Upper lobe of left lung (tissue), 6 donors: ENCODE data around the gene DUSP9. TPM values are rescaled to one million over a fixed set of nuclear protein-coding genes. Genes with fewer than 3 reads are reported as not detected.
A peak's percentile ranks its signal among the peaks of the same experiment; 100 is the strongest.

ENCODE experiments used
- ATAC-seq, 2 donors: fragments of 200-7000 bp; cut with Tn5 transposase; one replicate each; pipeline ENCODE4 v1.9.1; 2022; ENCODE audit warnings: mild to moderate bottlenecking in 2 of 2, moderate library complexity in 2 of 2; ENCODE audit not compliant: low FRiP score in 2 of 2
- DNase-seq, 2 donors: peaks; one replicate each; pipeline ENCODE4 v3.0.0-alpha.2; 2019 to 2020
- H3K27ac ChIP-seq, 4 donors: fragments of 200-600 bp; sonication (generic); one replicate each; pipeline ENCODE4 v1.5.1; 2016 to 2019
- H3K27me3 ChIP-seq, 4 donors: fragments of 200-600 bp; sonication (generic); one replicate each; pipeline ENCODE4 v1.5.1; 2017 to 2019
- H3K36me3 ChIP-seq, 4 donors: fragments of 200-600 bp; sonication (generic); one replicate each; pipeline ENCODE4 v1.5.1; 2016 to 2019
- H3K4me1 ChIP-seq, 4 donors: fragments of 200-600 bp; sonication (generic); one replicate each; pipeline ENCODE4 v1.5.1; 2018 to 2019
- H3K4me3 ChIP-seq, 4 donors: fragments of 200-600 bp; sonication (generic); one replicate each; pipeline ENCODE4 v1.5.1; 2017 to 2019; ENCODE audit warnings: mild to moderate bottlenecking in 2 of 4, moderate library complexity in 1 of 4
- H3K9me3 ChIP-seq, 4 donors: fragments of 200-600 bp; sonication (generic); one replicate each; pipeline ENCODE4 v1.5.1; 2018 to 2019
- CTCF ChIP-seq, 6 experiments: fragments of 450-650 bp in 4 of 6; fragments of 200-600 bp in 2 of 6; sonication (generic) in 2 of 6; IDR thresholded peaks; one replicate each; pipeline ENCODE4 v1.5.1; 2016 to 2019; ENCODE audit warnings: antibody characterized with exemption in 6 of 6
- EP300 ChIP-seq, 4 donors: sonication (generic); formaldehyde crosslinking; IDR thresholded peaks; one replicate each; pipeline ENCODE4 v1.5.1; 2017; ENCODE audit warnings: antibody characterized with exemption in 4 of 4, control low read depth in 2 of 4
- POLR2A ChIP-seq, 4 donors: fragments of 450-650 bp; IDR thresholded peaks; one replicate each; pipeline ENCODE4 v1.5.1; 2016 to 2017; ENCODE audit warnings: antibody characterized with exemption in 4 of 4, mild to moderate bottlenecking in 2 of 4
- POLR2AphosphoS5 ChIP-seq, 2 donors: sonication (generic); formaldehyde crosslinking; IDR thresholded peaks; one replicate each; pipeline ENCODE4 v1.5.1; 2017; ENCODE audit warnings: antibody characterized with exemption in 2 of 2
- WGBS, 2 donors: methylation state at CpG; one replicate each; pipeline ENCODE4 v1.1.5; 2017 to 2018; 5-methylcytosine and 5-hydroxymethylcytosine counted together
- total RNA-seq, 6 donors: library from RNA; depleted of rRNA in 4 of 6; stranded (reverse); fragments of >200 nt in 4 of 6; gene quantifications; one replicate each; pipeline versions ENCODE4 v1.1.0 to v1.2.1, GENCODE V29; 2016 to 2021
- donor health status: DM: no; HTN: no; CAD: no; lungs with moderate emphysema.
- donor health status: DM: no; HTN: yes; CAD: no; lungs with severe emphysema.

The DUSP9 gene
- total RNA-seq, 6 donors from 2014 or later, result 0.14 to 0.44 (median 0.27) TPM; not detected in 3

- Histone ChIP-seq H3K4me3 (no peak overlapping the region), H3K27ac (no peak overlapping the region), H3K9me3 (no peaks in the 10 kb centered on the region), H3K4me1 (peaks cover 0 to 12% (median 9%) of the 10 kb centered on the region in 4 donors), H3K36me3 (no peaks in the 10 kb centered on the region), H3K27me3 (peaks cover 0 to 8% (median 0%) of the 10 kb centered on the region in 4 donors)
- WGBS, 2 donors, result 85 to 90% methylated on average over 23 of the region's 23 CpGs
- DNase-seq (peak in 1 of 2 donors; percentile 33), ATAC-seq (no peak)
- TF ChIP-seq EP300 (IDR thresholded peaks at IDR 0.05) (no peak), CTCF (IDR thresholded peaks at IDR 0.05) (no peak), POLR2A (IDR thresholded peaks at IDR 0.05) (no peak), POLR2AphosphoS5 (IDR thresholded peaks at IDR 0.05) (no peak)
Observed at GRCh38 chrX:153606503-153606902, 40.5 kb upstream of the DUSP9 start.

GRCh38 chrX:153608376-153608775, 38.6 kb upstream of the DUSP9 start:
- H3K9me3 ChIP-seq, result no peaks in the 10 kb centered on the region
- WGBS, 2 donors, result 81 to 100% methylated on average over 2 of the region's 2 CpGs
- H3K4me1 ChIP-seq, result peaks cover 0 to 12% (median 9%) of the 10 kb centered on the region in 4 donors
- peak in 1 of 2 donors; percentile 31 for ATAC-seq
- no peaks in the 10 kb centered on the region for H3K36me3 ChIP-seq
- no peak overlapping the region for H3K27ac ChIP-seq
- no peak overlapping the region for H3K4me3 ChIP-seq
- TF ChIP-seq POLR2A (IDR thresholded peaks at IDR 0.05) (no peak), POLR2AphosphoS5 (IDR thresholded peaks at IDR 0.05) (no peak), CTCF (IDR thresholded peaks at IDR 0.05) (no peak), EP300 (IDR thresholded peaks at IDR 0.05) (no peak)
- no peak for DNase-seq
- peaks cover 0 to 8% (median 0%) of the 10 kb centered on the region in 4 donors for H3K27me3 ChIP-seq

- Histone ChIP-seq H3K36me3 (no peaks in the 10 kb centered on the region), H3K4me1 (peaks cover 0 to 12% (median 9%) of the 10 kb centered on the region in 4 donors), H3K4me3 (no peak overlapping the region), H3K9me3 (no peaks in the 10 kb centered on the region), H3K27me3 (peaks cover 0 to 8% (median 0%) of the 10 kb centered on the region in 4 donors), H3K27ac (no peak overlapping the region)
- TF ChIP-seq EP300 (IDR thresholded peaks at IDR 0.05) (no peak), POLR2A (IDR thresholded peaks at IDR 0.05) (no peak), POLR2AphosphoS5 (IDR thresholded peaks at IDR 0.05) (no peak), CTCF (IDR thresholded peaks at IDR 0.05) (no peak)
- DNase-seq, result no peak
- no peak for ATAC-seq
- 54 to 58% methylated on average over 4 of the region's 4 CpGs for WGBS, 2 donors
Observed at GRCh38 chrX:153608806-153609205, 38.2 kb upstream of the DUSP9 start.

- Histone ChIP-seq H3K27ac (no peak overlapping the region), H3K9me3 (no peaks in the 10 kb centered on the region), H3K36me3 (no peaks in the 10 kb centered on the region), H3K4me1 (peaks cover 0 to 12% (median 9%) of the 10 kb centered on the region in 4 donors), H3K27me3 (peaks cover 0 to 8% (median 0%) of the 10 kb centered on the region in 4 donors), H3K4me3 (peak overlapping the region in 3 of 4 donors; percentile 35 to 52 (median 42))
- 32 to 38% methylated on average over 3 to 45 of the region's 63 CpGs for WGBS, 2 donors
- peak; percentile 47 to 94 for DNase-seq
- TF ChIP-seq CTCF (IDR thresholded peaks at IDR 0.05) (peak; percentile 64 to 83 (median 78)), POLR2AphosphoS5 (IDR thresholded peaks at IDR 0.05) (no peak)
- peak; percentile 79 to 95 for ATAC-seq
Observed at GRCh38 chrX:153609917-153610835, 36.8 kb upstream of the DUSP9 start.
